ENCODE results near the gene PCGF1. TPM values are rescaled to one million over a fixed set of nuclear protein-coding genes. Genes with fewer than 3 reads are reported as not detected.

PCGF1 gene
- polyA plus RNA-seq, 1 experiment, result 30.6 TPM

DNA sequence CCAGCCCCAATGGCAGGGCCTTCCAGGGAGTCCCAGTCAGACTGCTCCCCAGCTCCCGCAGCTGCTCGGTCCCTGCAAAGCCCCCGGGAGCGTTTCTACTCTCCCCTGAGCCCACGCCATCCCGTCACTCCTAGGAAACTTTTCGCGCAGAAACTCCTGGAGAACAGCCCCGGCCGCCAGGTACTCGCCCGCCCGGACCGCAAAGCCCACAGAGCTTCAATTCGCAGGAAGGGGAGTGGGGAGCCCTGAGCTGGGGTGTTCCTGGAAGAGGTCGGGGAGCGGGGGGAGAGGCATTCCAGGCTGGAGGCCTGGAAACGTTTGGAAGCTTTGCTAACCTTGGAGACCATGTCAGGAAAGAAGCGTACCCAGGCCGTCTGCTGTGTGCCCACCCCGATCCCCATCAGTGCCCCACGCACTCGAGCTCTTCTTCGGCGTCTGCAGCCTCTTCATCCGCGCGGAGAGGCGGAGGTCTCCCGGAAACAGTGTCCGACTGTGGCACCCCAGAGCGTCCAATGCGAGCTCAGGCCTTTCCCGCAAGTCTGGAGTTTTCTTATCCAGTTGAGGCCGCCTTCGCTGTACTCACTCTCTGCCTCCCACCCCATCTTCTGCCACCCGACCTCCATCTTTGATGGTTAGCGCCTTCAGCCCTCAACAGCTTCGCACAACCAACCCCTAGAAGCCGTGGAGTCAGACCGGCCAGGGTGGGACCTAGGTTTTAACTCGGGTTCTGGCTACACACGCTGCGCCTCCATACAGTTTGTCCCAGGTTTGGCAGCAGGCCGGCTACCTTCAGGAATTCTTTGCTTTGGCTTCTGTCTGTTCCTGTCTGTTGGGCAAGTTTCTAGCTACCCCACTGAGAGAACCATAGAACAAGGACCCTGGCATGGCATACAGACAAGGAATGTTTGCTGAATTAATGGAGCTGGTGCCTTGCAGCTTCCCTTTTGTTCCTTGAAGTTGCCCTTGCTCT is 3.7 kb downstream of the PCGF1 start:
- Histone ChIP-seq H3K4me3 (ENCODE audit: low read depth, low read length) (peak overlapping the region; percentile 43), H3K27me3 (ENCODE audit: control insufficient read depth, insufficient read depth, low read length) (peaks cover 9% of the 10 kb centered on the region), H3K36me3 (ENCODE audit: control insufficient read depth, insufficient read depth, low read length) (peaks cover 11% of the 10 kb centered on the region)
- CTCF ChIA-PET, result interaction anchor here (0.8 to 2.5 kb wide), 5 partner anchors 21 to 169 kb away, joined by 3 to 14 read pairs (median 5); partner anchors contain the start of genes AUP1, CCDC142, HTRA2 and TTC31
- no peak for DNase-seq (ENCODE audit: low read depth)
- POLR2A ChIA-PET, result interaction anchor here (0.5 to 0.6 kb wide), 3 partner anchors 7 to 63 kb away, joined by 3 to 4 read pairs (median 4); partner anchors contain the start of genes AUP1 and HTRA2
- TF ChIP-seq, protein P1, sequence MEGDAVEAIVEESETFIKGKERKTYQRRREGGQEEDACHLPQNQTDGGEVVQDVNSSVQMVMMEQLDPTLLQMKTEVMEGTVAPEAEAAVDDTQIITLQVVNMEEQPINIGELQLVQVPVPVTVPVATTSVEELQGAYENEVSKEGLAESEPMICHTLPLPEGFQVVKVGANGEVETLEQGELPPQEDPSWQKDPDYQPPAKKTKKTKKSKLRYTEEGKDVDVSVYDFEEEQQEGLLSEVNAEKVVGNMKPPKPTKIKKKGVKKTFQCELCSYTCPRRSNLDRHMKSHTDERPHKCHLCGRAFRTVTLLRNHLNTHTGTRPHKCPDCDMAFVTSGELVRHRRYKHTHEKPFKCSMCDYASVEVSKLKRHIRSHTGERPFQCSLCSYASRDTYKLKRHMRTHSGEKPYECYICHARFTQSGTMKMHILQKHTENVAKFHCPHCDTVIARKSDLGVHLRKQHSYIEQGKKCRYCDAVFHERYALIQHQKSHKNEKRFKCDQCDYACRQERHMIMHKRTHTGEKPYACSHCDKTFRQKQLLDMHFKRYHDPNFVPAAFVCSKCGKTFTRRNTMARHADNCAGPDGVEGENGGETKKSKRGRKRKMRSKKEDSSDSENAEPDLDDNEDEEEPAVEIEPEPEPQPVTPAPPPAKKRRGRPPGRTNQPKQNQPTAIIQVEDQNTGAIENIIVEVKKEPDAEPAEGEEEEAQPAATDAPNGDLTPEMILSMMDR (IDR thresholded peaks at IDR 0.05; ENCODE audit: insufficient read depth, low read depth, low read length), result no peak

DNA sequence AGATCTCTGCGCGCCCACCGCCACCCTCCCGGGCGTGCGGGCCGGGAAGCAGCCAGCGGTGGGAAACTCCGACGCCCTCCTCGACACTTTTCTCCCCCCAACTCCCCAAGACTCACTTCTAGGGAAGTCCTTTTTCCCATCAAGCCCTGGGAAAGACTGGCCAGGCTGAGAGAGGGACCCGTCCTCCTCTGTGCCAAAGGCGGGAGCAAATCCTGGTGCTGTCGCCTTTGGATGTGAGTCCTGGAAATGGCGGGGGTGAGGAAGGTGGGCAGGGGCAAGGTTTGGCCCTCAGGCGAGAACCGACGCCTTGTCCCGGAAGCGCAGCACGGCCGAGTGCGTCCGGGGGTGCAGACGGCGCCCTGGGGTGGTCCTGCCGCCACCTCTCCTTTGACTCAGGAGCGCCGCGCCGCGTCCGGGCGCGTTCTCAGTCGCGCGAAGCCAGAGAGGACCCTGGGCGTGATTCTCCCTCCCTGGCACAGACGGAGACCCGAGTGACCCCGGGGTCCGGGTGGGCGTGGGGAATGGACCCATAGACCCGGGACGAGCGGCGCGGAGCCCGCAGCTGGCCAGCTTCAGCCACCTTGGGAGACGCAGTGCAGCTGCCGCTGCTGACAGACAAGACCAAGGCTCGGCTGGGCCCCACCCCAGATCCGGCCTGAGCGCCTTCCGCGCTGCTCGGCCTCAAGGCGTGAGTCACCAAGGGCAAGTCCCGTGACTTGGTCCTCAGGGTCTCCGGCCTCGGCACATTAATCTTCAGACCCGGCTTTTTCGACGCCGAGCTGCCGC is 4.6 kb downstream of the PCGF1 start:
- POLR2A ChIA-PET, result interaction anchor here (0.6 kb wide), 1 partner anchor 64 kb away, joined by 3 read pairs; no protein-coding TSS in a partner anchor
- peaks cover 11% of the 10 kb centered on the region for H3K36me3 ChIP-seq (ENCODE audit: control insufficient read depth, insufficient read depth, low read length)
- DNase-seq (ENCODE audit: low read depth), result no peak
- TF ChIP-seq, protein P1 (IDR thresholded peaks at IDR 0.05; ENCODE audit: insufficient read depth, low read depth, low read length), result peak; percentile 39
- H3K4me3 ChIP-seq (ENCODE audit: low read depth, low read length), result peak overlapping the region; percentile 43
- CTCF ChIA-PET, result interaction anchor here (0.8 to 2.5 kb wide), 6 partner anchors 20 to 168 kb away, joined by 3 to 14 read pairs (median 4); partner anchors contain the start of genes AUP1, CCDC142, HTRA2 and TTC31
- peaks cover 11% of the 10 kb centered on the region for H3K27me3 ChIP-seq (ENCODE audit: control insufficient read depth, insufficient read depth, low read length)

DNA sequence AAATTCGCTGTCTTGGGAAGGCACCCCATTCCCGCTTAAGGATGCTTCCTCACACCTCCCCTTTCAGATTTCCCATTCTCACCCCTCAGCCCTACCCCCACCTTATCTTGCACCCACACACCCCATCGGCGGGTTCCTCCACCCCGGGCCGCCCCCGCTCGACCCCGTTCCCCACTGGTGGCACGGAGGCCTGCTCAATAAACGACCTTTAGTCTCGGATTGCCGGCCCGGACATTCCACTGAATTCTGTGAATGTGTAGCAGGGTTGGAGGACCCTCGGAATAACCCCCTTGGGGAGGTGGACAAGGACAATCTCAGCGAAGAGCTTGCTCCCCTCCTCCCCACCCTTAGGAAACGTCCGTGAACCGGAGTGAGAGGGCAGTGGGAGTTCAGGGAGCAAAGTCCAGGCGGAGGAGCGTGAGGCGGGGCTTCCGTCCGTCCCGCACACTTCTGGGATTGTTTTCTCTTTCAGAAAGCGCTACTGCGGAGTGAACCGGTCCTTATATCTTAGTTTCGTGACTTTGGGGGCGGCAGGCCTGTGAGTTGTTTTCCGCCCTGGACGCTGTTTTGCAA is 5.3 kb downstream of the PCGF1 start:
- H3K4me3 ChIP-seq (ENCODE audit: low read depth, low read length), result peak overlapping the region; percentile 43
- H3K36me3 ChIP-seq (ENCODE audit: control insufficient read depth, insufficient read depth, low read length), result peaks cover 11% of the 10 kb centered on the region
- H3K27me3 ChIP-seq (ENCODE audit: control insufficient read depth, insufficient read depth, low read length), result peaks cover 11% of the 10 kb centered on the region
- no peak for DNase-seq (ENCODE audit: low read depth)
- ChIA-PET POLR2A (no interaction called here), CTCF (interaction anchor here (1.1 kb wide), 1 partner anchor 19 kb away, joined by 3 read pairs; the partner anchor contains the start of genes CCDC142 and TTC31)
- TF ChIP-seq, protein P1 (IDR thresholded peaks at IDR 0.05; ENCODE audit: insufficient read depth, low read depth, low read length), result no peak

DNA sequence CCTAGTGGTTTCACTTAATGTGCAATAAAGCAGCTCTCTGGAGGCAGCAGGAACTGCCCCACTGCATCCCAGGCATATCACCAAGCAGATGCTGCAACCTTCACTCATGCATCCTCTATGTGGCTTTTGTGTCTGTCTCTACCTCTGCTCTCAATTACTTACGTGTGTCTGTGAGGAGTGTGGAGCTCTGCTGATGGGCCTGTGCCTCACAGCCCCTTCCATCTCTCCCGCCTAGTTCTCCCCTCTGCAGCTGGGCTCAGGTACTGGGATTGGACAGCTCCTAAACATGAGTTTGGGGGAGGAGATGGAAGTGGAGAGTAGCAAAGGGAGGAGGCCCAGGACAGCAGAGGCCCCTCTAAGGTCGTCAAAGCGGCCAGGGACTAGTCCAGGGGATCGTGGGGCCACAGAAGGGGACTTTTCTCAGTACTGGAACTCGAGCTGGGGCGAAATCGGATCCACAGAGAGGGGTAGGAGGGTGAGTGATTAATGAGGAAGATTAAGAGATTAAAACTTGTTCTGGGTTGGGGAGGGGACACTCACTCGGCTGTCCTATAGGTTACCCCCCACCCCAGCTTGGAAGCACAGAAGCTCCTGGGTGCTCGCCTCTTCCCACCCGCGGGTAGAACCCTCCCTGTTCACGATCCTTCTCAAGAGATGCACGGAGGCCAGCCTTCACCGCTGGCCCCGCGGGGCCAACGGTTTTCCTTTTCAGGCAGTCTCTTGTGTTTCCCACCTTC is 6.0 kb downstream of the PCGF1 start:
- CTCF ChIA-PET, result interaction anchor here (1.1 to 2.9 kb wide), 2 partner anchors 18 to 19 kb away, joined by 3 to 13 read pairs; partner anchors contain the start of genes CCDC142 and TTC31
- Histone ChIP-seq H3K4me3 (ENCODE audit: low read depth, low read length) (no peak overlapping the region), H3K36me3 (ENCODE audit: control insufficient read depth, insufficient read depth, low read length) (peaks cover 11% of the 10 kb centered on the region), H3K27me3 (ENCODE audit: control insufficient read depth, insufficient read depth, low read length) (peaks cover 11% of the 10 kb centered on the region)
- TF ChIP-seq, protein P1 (IDR thresholded peaks at IDR 0.05; ENCODE audit: insufficient read depth, low read depth, low read length), result no peak
- no peak for DNase-seq (ENCODE audit: low read depth)
- POLR2A ChIA-PET, result interaction anchor here (0.6 kb wide), 1 partner anchor 33 kb away, joined by 12 read pairs; no protein-coding TSS in a partner anchor

Measured in BJ (cell line).